ENCODE measurements around the gene LYRM9.
"Not testable (repeated sequence)": the region's sequence is repeated elsewhere in the genome, so short reads cannot be mapped to it uniquely, and the experiment has no call there.

GRCh38 chr17:27838607-27839006, 54.6 kb downstream of the LYRM9 start:
- TF ChIP-seq CTCF (conservative IDR thresholded peaks at IDR 0.05; ENCODE audit: low read depth, low read length); EZH2 (IDR thresholded peaks at IDR 0.05; ENCODE audit: borderline replicate concordance, low read depth, low read length, poor library complexity, severe bottlenecking): not testable (repeated sequence)

All from A673 (cell line).